NCI-H446 (cell line): Measurements from ENCODE around the gene LDB1.

ENCODE experiments used
- DNase-seq, 2 experiments: peaks; one replicate each; lab custom pipeline; 2025; lab: John Stamatoyannopoulos, UW

The LDB1 gene

GRCh38 chr10:102113261-102113955 lies 6.8 kb downstream of the LDB1 start:
- no peak for DNase-seq

GRCh38 chr10:102112210-102112817 lies 7.9 kb downstream of the LDB1 start:
- no peak for DNase-seq

GRCh38 chr10:102111276-102111675 lies 8.9 kb downstream of the LDB1 start:
- no peak for DNase-seq

- no peak for DNase-seq
Measured at GRCh38 chr10:102109166-102110116, 10.7 kb downstream of the LDB1 start.

- no peak for DNase-seq
Measured at GRCh38 chr10:102106998-102107397, 13.2 kb downstream of the LDB1 start.

GRCh38 chr10:102102421-102102820 lies 17.7 kb downstream of the LDB1 start:
- DNase-seq: no peak

GRCh38 chr10:102101152-102101551 lies 19.0 kb downstream of the LDB1 start:
- DNase-seq: no peak

GRCh38 chr10:102096449-102096848 lies 23.7 kb downstream of the LDB1 start:
- no peak for DNase-seq

GRCh38 chr10:102090772-102091171 lies 29.4 kb downstream of the LDB1 start:
- DNase-seq: no peak

- no peak for DNase-seq
Measured at GRCh38 chr10:102086196-102086595, 34.0 kb downstream of the LDB1 start.

GRCh38 chr10:102085336-102085735 lies 34.8 kb downstream of the LDB1 start:
- DNase-seq: no peak

GRCh38 chr10:102083541-102083940 lies 36.6 kb downstream of the LDB1 start:
- DNase-seq: no peak

GRCh38 chr10:102072673-102073527 lies 47.3 kb downstream of the LDB1 start:
- DNase-seq: peak; percentile 10 to 74

- DNase-seq: no peak
Measured at GRCh38 chr10:102069071-102069470, 51.1 kb downstream of the LDB1 start.

- peak in 1 of 2 experiments; percentile 15 for DNase-seq
Measured at GRCh38 chr10:102068216-102068615, 52.0 kb downstream of the LDB1 start.

- no peak for DNase-seq
Measured at GRCh38 chr10:102067091-102067916, 52.9 kb downstream of the LDB1 start.

GRCh38 chr10:102066399-102067088 lies 53.6 kb downstream of the LDB1 start:
- no peak for DNase-seq

GRCh38 chr10:102065561-102066398 lies 54.4 kb downstream of the LDB1 start:
- DNase-seq: no peak

GRCh38 chr10:102064868-102065560 lies 55.2 kb downstream of the LDB1 start, which contains the start of gene HPS6:
HPS6 (plus strand) TSS chr10:102065349; CDS start chr10:102065475, 126 bp downstream.
- peak; percentile 42 to 83 for DNase-seq
